DND-41 (cell line): ENCODE measurements around the gene SNAPC4.

ENCODE experiments used
- ATAC-seq: fragments of 200-7000 bp; cut with Tn5 transposase; 3 replicates; pipeline ENCODE4 v1.9.1; 2021; ENCODE audit warnings: low read depth; ENCODE audit not compliant: insufficient read depth
- DNase-seq: peaks from one replicate; pipeline ENCODE4 v3.0.0-alpha.2; 2020
- H2AFZ ChIP-seq: 2 replicates; pipeline ENCODE4 v1.6.0; 2012; ENCODE audit warnings: low read depth, low read length
- H3K27ac ChIP-seq: 2 replicates; pipeline ENCODE4 v1.5.1; 2012; ENCODE audit warnings: low read length, inconsistent platforms
- H3K27me3 ChIP-seq: fragments of 200-600 bp; sonication (generic); 2 replicates; pipeline ENCODE4 v1.6.0; 2012; ENCODE audit warnings: low read length, mild to moderate bottlenecking, inconsistent platforms; ENCODE audit not compliant: insufficient read depth, poor library complexity
- H3K36me3 ChIP-seq: 2 replicates; pipeline ENCODE4 v1.5.1; 2012; ENCODE audit warnings: low read length, inconsistent platforms; ENCODE audit not compliant: insufficient read depth
- H3K4me1 ChIP-seq: 2 replicates; pipeline ENCODE4 v1.5.1; 2012; ENCODE audit warnings: mild to moderate bottlenecking, low read length; ENCODE audit not compliant: insufficient read depth
- H3K4me2 ChIP-seq: 2 replicates; pipeline ENCODE4 v1.6.0; 2012; ENCODE audit warnings: mild to moderate bottlenecking, moderate library complexity, low read length, inconsistent platforms; ENCODE audit not compliant: insufficient read depth
- H3K4me3 ChIP-seq, 2 experiments: fragments of 200-600 bp in 1 of 2; shearing (Covaris generic) in 1 of 2; 2 replicates each; pipeline ENCODE4 v1.5.1; 2012 to 2016; ENCODE audit warnings: inconsistent platforms in 2 of 2, low read length in 2 of 2, mild to moderate bottlenecking in 2 of 2, low read depth in 1 of 2, moderate library complexity in 1 of 2
- H3K79me2 ChIP-seq: 2 replicates; pipeline ENCODE4 v1.6.0; 2012; ENCODE audit warnings: low read length, inconsistent platforms; ENCODE audit not compliant: insufficient read depth
- H3K9ac ChIP-seq: 2 replicates; pipeline ENCODE4 v1.6.0; 2012; ENCODE audit warnings: low read depth, mild to moderate bottlenecking, inconsistent platforms, low read length, moderate library complexity
- H3K9me3 ChIP-seq: 2 replicates; pipeline ENCODE4 v1.5.1; 2012; ENCODE audit warnings: low read length, moderate library complexity, mild to moderate bottlenecking, inconsistent platforms; ENCODE audit not compliant: insufficient read depth, severe bottlenecking
- H4K20me1 ChIP-seq: 2 replicates; pipeline ENCODE4 v1.6.0; 2012; ENCODE audit warnings: low read length; ENCODE audit not compliant: insufficient read depth
- CTCF ChIP-seq: IDR thresholded peaks from 2 replicates; pipeline ENCODE4 v1.5.1; 2012; ENCODE audit warnings: borderline replicate concordance, low read length, moderate library complexity, mild to moderate bottlenecking; ENCODE audit not compliant: poor library complexity, severe bottlenecking; ENCODE audit errors: extremely low read depth
- EZH2 ChIP-seq: IDR thresholded peaks from 3 replicates; pipeline ENCODE4 v1.6.1; 2012; ENCODE audit warnings: borderline replicate concordance, low read depth, mild to moderate bottlenecking, moderate library complexity, low read length, inconsistent platforms; ENCODE audit not compliant: severe bottlenecking

Gene SNAPC4

GRCh38 chr9:136379891-136380290, 20.1 kb downstream of the SNAPC4 start:
- H3K79me2 ChIP-seq: no peaks in the 10 kb centered on the region
- peaks cover 48% of the 10 kb centered on the region for H3K36me3 ChIP-seq
- H3K4me2 ChIP-seq: no peak overlapping the region

GRCh38 chr9:136379401-136379800, 20.6 kb downstream of the SNAPC4 start:
- Histone ChIP-seq H3K9ac (no peak overlapping the region), H3K9me3 (no peaks in the 10 kb centered on the region), H3K36me3 (peaks cover 48% of the 10 kb centered on the region), H3K27ac (no peak overlapping the region), H4K20me1 (peaks cover 21% of the 10 kb centered on the region; the same call in 1 of the 2 replicates), H3K4me1 (peaks cover 3% of the 10 kb centered on the region; the same call in 1 of the 2 replicates), H3K4me2 (no peak overlapping the region), H2AFZ (no peak overlapping the region), H3K79me2 (no peaks in the 10 kb centered on the region), H3K27me3 (no peaks in the 10 kb centered on the region), H3K4me3 (no peak overlapping the region)
- no peak for DNase-seq
- no peak for TF ChIP-seq CTCF
- TF ChIP-seq EZH2: no peak
- no peak for ATAC-seq

More at GRCh38 chr9:136379891-136380290, 20.1 kb downstream of the SNAPC4 start:
- Histone ChIP-seq H3K27me3 (no peaks in the 10 kb centered on the region), H4K20me1 (peaks cover 21% of the 10 kb centered on the region; the same call in 1 of the 2 replicates), H3K4me1 (peaks cover 8% of the 10 kb centered on the region), H3K9me3 (no peaks in the 10 kb centered on the region), H3K27ac (no peak overlapping the region), H3K4me3 (no peak overlapping the region), H3K9ac (no peak overlapping the region), H2AFZ (no peak overlapping the region)
- TF ChIP-seq CTCF (no peak), EZH2 (no peak)
- no peak for DNase-seq
- no peak for ATAC-seq

GRCh38 chr9:136379003-136379287, 21.0 kb downstream of the SNAPC4 start:
- Histone ChIP-seq H3K27ac (no peak overlapping the region), H4K20me1 (peaks cover 16% of the 10 kb centered on the region; the same call in 1 of the 2 replicates), H3K27me3 (no peaks in the 10 kb centered on the region), H3K4me3 (no peak overlapping the region), H3K36me3 (peaks cover 43% of the 10 kb centered on the region), H3K4me1 (no peaks in the 10 kb centered on the region), H3K4me2 (no peak overlapping the region), H3K9ac (no peak overlapping the region), H2AFZ (no peak overlapping the region), H3K79me2 (no peaks in the 10 kb centered on the region), H3K9me3 (no peaks in the 10 kb centered on the region)
- no peak for ATAC-seq
- no peak for DNase-seq
- TF ChIP-seq EZH2: no peak
- TF ChIP-seq CTCF: no peak
